Measurements from ENCODE around the gene B9D2.

GRCh38 chr19:41319500-41320184 lies 44.3 kb downstream of the B9D2 start:
- TF ChIP-seq, protein P1, sequence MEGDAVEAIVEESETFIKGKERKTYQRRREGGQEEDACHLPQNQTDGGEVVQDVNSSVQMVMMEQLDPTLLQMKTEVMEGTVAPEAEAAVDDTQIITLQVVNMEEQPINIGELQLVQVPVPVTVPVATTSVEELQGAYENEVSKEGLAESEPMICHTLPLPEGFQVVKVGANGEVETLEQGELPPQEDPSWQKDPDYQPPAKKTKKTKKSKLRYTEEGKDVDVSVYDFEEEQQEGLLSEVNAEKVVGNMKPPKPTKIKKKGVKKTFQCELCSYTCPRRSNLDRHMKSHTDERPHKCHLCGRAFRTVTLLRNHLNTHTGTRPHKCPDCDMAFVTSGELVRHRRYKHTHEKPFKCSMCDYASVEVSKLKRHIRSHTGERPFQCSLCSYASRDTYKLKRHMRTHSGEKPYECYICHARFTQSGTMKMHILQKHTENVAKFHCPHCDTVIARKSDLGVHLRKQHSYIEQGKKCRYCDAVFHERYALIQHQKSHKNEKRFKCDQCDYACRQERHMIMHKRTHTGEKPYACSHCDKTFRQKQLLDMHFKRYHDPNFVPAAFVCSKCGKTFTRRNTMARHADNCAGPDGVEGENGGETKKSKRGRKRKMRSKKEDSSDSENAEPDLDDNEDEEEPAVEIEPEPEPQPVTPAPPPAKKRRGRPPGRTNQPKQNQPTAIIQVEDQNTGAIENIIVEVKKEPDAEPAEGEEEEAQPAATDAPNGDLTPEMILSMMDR (conservative IDR thresholded peaks at IDR 0.05 in 1 of 2, IDR thresholded peaks at IDR 0.05 in 1 of 2; ENCODE audit: extremely low read depth in 1 of 2, insufficient read depth in 1 of 2, low read depth in 1 of 2, low read length in 2 of 2): no peak
- TF ChIP-seq EZH2 (IDR thresholded peaks at IDR 0.05; ENCODE audit: borderline replicate concordance, low read length): no peak

All from mammary epithelial cell (primary cell).